GM18519 (cell line): ENCODE measurements around the gene TBX4.
A peak's percentile ranks its signal among the peaks of the same experiment; 100 is the strongest.

Experiments used
- ATAC-seq: cut with Tn5 transposase; IDR thresholded peaks from one replicate; pipeline ENCODE4 v1.9.1; 2021; ENCODE audit warnings: mild to moderate bottlenecking, moderate library complexity; ENCODE audit not compliant: unreplicated experiment, low FRiP score

Gene TBX4

DNA sequence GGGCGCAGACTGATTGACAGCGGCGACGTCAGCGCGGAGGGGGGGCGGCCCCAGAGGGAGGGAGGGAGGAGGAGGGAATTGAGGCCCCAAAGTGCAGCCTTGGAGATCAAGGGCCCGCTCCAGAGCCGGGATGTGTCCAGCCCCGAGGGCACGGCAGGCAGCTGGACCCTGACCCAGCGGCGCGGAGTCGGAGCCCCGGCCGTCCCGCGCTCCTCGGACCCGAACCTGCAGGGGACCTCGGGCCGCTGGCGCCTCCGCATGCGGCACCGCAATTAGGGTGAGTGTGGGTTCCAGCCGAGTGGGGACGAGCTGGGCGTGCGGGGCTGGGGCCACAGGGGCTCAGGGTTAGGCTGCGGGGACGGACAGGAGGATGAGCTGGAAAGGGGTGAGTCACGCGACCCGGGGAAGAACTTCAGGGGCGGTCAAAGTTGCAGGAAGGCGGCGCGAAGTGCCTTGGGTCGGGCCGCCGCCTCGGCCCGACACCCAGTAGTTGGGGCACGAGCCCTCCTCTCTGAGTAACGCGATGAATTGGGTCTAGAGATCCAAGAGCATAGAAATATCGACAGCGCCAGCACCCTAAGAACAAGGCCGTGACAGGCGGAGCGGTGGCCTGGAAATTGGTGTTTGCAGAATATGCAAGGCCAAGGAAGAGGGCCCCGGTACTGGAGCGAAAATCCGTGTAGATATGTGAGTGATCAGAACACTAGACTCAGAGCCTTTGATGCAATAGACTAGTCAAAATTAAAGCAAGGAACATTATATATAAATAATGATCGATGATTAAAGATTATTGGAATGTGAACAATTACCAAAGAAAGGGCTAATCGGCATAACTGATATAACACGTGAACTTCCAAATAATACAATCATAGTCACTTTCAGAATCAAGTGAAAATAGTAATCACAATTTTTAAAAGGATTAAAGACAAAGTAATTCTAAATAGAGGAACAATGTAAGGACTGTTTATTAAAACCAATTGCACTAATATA is at the start of gene TBX4:
TSS of gene TBX4 (plus strand) at position 122 of the 990 bp plus-strand sequence. CDS start 4,069 bp downstream, outside the sequence.
- ATAC-seq: no peak

DNA sequence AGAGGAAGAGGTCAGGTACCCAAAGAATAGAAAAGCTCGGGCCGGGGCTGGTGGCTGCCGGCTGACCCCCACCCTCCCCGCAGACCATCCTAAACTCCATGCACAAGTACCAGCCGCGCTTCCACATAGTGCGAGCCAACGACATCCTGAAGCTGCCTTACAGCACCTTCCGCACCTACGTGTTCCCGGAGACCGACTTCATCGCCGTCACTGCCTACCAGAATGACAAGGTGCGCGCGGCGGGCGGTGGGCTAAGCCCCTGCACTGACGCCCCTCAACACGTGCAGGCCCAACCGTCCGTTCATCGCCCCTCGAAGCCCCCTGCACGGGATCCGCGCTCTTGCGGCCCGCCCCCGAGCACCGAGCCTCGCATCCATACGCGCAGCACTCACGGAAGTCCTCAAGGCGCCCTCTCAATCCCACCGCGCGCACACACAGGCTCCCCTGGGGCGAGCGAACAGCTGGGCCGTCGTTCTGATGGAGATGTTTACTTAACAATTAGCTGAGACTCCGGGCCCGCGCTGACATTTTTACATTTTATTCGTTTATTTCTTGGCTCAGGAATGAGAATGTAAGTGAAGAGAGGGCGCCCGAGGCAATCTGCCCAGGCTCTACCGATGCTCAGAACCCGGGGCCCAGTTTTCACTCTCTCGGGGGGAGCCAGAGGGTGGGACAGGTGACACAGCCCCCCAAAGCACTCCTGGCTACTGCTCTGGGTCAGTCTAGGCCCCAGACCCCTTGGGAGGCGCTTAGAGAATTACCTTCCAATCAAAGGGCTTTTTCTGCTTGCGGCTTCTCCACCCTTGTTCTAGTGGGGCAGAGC is 49.0 kb upstream of the TBX4 start:
- ATAC-seq: no peak

DNA sequence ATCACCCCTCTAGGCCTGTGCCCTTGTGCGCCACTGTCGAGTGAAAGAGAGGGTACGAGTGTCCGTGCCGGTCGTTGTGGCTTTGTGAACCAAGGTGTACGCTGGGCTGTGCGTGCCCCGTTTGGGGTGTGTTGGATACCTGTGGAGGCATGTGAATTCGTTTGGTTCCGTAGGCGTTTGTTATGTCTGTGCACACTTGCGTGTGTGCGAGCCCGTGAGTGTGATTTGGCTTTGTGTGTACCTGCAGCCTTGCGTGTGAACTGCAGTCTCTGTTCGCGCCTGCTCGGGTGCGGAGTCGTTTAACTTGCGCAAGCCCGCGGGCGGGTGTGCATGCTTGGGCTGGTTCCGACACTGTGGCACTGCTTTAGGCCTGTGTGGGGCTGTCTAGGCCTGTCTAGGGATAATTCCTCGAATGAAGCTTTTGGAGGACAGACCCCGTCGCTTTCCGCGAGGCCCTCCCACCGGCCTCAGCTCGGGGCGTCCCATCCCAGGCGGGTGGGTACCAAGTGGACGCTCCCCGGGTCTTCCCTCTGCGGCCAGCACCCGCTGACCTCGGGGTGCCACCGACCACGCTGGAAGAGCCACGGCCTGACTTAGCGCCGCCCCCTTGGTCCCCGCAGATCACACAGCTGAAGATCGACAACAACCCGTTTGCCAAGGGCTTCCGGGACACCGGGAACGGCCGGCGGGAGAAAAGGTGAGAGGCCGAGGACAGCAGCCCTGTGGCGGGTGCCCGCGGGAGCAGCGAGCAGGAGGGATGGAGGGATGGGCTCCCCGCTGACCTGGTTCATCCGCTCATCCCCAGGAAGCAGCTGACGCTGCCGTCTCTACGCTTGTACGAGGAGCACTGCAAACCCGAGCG is 48.2 kb upstream of the TBX4 start:
- ATAC-seq: no peak

DNA sequence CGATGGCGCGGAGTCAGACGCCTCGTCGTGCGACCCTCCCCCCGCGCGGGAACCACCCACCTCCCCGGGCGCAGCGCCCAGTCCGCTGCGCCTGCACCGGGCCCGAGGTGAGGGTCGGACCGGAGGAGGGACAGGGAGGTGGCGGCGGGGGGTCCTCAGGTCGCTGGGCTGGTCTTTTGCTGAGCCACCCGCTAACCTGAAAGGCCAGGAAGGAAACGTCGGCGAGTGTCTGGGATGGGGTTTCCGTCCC is 47.6 kb upstream of the TBX4 start:
- no peak for ATAC-seq

DNA sequence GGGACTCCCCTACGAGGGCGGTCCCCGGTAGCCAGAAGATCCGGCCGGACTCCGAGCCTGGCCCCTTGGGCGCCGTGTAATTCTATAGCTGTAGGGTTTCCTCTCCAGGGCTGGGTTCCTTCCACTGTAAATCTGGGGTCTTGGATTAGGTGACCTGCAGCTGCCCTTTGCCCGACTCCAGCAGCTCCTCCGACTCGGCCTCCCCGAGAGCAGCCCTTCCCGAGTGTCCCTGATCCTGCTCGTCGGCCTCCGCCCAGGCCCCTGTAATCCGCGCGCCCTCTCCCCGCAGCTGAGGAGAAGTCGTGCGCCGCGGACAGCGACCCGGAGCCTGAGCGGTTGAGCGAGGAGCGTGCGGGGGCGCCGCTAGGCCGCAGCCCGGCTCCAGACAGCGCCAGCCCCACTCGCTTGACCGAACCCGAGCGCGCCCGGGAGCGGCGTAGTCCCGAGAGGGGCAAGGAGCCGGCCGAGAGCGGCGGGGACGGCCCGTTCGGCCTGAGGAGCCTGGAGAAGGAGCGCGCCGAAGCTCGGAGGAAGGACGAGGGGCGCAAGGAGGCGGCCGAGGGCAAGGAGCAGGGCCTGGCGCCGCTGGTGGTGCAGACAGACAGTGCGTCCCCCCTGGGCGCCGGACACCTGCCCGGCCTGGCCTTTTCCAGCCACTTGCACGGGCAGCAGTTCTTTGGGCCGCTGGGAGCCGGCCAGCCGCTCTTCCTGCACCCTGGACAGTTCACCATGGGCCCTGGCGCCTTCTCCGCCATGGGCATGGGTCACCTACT is 47.1 kb upstream of the TBX4 start:
- no peak for ATAC-seq

DNA sequence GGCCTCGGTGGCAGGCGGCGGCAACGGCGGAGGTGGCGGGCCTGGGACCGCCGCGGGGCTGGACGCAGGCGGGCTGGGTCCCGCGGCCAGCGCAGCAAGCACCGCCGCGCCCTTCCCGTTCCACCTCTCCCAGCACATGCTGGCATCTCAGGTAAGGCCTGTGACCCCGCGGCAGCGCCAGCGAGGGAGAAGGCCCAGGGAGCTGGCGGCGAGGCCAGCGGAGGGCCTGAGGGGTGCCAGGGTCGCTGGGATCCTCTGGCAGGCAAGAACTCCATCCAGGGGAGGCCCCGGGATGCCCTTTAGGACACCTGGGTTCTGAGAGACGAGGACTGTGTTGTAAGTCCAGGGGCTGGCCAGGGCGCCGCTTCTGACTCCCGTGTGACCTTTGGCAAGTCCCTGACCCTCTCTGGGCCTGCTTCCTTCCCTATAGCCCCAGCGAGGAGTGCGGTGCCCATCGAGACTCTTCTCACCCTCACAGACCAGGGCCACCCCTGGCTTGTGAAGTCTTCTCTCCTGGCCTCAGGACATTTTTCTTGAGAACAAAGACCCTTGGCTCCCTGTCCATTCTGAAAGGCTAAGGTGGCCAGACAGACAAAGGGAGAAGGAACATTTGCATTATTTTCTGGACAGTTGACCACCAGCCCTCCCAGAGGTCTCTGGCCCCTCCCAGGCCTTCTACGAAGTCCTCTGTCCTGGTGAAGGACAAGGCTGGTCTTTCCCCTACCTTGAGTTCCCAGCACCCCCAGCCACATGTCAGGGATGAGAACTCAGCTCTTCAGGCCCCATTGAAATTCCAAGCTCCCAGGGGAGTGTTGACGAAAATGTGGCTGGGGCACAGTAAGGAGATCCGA is 46.3 kb upstream of the TBX4 start:
- ATAC-seq: no peak

DNA sequence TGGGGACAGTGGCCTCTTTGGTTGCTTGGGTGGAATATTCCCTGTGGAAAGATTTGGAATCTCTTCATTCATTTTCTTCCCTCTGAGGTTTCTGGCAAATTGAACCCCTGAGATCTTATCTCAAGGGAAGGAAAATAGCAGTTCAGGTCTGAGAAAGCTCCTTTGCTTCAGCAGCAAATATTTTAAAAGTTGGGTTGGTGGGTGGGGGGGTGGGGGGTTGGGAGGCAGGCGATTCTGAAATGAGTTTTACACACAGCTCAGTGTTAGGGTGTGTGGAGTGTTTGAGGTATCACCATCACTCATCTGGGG is 45.7 kb upstream of the TBX4 start:
- ATAC-seq: no peak

DNA sequence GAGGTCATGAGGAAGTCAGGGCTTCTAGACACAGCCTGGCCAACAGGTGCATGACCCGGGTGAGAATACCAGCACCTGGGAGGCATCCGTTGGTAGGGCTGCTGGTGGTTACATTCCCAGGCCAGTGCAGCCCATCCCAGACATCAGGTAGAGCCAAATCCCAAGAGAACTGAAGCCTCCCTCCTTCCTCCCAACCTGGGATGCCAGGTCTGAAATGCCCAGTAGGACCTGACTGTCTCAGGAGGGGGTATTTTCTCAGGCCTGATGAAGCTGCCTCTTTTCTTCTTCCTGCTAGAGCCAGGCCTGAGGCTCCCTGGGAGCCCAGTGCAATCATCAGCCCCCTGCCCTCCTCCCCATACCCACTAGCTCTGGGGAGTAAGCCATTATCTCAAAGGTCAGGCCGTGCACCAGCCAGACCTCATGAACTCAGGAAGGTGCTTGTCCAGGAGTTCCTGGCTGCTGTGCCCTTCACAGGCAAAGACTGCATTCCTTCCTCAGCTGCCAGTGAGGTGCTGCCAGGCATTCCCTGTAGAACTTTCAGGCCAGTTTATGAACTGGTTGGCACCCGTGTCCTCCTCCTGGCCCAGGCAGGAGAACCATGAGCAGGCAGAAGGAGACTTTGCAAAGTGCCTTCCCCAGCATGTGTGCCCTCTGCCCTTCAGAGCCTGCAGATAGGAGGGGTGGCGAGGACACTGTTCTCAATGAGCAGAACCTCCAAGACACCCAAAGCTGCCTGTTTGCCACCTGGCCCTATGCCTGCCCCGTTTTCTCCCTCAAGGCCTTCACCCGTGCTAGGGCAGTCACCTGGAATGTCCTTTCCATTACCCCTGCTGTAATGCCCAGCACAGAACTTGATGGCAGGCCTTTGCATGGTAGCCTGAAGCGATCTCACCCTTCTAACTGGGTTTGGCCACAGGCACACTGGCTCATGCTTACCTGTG is 45.0 kb upstream of the TBX4 start:
- ATAC-seq: no peak

DNA sequence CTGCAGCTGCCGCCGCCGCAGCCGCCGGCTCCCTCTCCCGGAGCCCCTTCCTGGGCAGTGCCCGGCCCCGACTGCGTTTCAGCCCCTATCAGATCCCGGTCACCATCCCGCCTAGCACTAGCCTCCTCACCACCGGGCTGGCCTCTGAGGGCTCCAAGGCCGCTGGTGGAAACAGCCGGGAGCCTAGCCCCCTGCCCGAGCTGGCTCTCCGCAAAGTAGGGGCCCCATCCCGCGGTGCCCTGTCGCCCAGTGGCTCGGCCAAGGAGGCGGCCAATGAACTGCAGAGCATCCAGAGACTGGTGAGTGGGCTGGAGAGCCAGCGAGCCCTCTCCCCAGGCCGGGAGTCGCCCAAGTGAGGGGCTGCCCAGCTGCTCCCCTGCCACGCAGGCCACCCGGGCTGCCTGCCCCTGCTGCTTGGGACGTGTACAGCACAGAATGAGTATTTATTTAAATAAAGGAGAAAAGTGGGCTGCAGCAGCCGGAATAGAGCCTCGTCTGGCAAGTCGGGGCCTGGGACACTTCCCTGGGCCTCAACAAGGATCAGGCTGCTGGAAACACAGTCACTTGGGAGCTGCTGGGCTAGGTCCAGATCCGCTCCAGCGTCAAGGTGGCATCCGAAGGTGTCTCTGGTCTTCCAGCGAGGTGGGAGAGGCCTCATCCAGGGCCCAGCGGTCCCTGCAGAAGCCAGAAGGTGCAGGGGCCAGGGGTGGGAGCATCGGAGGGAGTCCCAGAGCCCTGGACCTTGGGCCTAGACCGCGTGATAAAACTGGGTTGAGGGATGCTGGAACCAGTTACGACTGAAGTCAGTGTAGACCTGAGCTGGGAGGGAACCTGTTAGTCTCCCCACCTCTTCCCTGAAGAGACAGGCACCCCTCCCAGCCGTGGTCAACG is 43.8 kb upstream of the TBX4 start:
- ATAC-seq: no peak

DNA sequence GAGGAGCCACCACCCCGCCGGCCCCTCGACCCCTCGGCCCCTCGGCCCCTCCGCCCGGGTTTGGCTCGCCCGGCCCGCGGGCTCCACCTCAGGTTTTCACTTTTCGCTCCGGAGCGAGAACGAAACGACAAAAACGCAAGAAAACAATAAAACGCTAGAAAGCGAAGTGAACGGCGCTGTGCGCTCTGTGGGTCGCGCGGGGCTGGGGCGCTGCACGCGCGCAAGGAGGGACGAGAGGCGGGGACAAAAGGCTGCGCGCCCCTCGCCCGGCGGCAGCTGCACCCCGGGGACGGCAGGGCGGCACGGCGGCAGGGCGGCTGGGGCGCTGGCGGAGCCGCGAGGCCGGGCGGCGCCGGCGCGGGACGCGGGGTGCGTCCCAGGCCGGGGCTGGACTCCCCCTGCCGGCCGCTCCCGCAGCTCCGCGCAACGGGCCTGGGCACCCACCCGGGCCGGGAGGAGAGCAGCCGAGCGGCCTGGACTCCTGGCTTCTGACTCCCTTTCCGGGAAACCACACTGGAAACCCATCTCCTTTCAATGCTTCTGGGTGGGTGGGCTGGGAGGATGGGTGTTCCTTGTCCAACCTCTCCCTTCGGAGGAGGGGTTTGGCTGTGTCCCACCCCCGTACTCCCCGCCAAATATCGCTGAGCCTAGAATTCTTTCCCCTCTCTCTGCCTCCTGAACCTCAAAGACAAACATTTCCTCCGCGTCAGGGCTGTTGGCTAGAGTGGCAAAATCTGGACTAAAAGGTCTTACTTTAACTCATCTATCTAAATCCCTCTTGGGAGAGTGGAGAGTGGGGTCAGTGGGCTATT is 42.7 kb upstream of the TBX4 start:
- ATAC-seq: no peak

DNA sequence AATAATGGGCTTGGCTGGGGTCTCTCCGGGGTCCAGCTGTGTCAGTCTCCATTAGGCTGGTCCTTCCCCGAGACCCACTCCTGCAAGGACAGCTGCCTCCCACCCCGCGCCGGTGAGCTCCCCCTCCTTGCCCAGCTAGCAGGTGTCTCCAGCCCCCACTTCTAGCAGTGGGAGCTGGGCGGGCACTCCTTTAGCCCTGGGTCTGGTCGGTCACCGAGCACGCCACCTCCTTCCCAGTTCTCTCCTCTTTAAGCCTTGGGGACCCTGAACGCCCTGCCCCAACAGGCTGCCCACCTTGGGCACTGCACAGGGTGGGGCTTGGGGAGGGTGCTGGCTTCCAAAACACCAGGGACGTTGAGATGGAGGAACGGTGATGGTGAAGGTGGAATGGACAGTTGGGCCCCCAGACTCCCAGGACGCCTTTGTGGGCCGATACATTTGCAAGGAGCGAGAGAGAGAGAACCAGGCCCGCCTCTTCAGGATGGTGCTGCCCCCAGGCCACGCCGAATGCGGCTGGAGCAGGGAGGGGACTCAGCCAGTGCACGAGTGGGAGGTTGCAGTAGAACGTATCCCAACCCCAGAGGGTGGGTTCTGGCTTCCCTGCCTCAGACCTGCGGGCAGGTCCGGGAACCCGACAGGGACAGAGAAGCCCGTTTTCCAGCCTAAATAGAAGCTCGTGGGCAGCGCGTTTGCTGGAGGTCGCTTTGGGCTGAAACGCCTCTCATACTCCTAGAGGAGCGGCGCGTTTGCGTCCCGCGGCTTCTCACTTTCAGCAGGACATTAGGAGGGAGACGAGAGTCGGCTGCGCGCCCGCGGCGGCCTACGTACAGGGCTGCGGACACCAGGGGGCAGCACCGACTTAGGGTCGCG is 41.8 kb upstream of the TBX4 start:
- ATAC-seq: no peak

DNA sequence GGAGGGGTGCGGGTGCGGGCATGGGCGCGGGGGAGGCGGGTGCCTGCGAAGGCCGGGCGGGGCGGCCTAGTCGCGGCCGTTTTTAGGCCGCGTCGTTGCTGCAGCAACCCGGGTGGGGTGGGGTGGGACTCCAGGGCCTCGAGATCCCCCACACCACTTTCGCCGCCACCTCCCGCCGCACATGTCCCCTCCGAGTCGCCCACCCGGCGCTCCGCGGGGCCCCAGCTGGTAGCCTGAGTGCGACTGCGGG is 41.3 kb upstream of the TBX4 start:
- ATAC-seq: no peak

DNA sequence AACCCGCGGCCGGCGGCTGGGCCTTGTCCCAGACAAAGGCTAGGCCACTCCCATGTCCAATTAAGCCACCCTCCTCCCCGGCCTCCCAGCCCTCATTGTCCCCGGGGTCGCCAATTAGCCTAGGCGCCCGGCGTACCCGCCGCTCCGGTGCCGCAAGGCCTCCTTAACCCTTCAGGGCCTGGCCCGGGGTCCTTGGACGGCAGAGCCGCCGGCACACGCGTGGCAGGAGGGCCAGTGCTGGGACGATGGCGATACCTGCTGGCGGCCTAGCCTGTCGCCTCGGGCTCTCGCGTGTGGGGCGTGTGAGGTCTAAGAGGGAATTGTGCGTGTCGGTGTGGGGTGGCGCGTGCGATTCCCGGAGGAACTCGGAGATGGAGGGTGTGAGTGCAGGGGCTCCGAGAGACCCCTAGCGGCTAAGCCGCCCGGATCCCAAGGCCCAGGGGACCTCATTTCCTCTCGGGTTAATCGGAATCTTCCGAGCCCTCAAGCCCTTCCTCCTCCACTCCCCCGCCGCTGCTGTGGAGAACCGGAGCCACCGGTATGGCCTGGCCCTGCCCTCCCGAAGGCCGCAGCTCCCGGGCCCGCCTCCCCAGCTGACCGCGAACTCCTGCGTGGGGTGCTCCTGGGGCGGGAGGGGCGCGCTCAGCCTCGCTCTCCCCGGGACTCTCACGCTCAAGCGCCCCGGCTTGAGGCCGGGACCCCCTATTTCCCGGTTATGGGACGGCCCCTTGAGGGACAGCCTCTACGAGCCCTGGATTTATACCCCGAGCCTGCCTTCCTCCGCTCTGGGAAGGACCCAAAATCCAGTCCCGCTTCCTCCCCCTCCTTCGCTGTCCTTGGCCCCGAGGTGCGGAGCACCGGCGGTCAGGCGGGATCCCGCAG is 40.7 kb upstream of the TBX4 start:
- ATAC-seq: no peak

DNA sequence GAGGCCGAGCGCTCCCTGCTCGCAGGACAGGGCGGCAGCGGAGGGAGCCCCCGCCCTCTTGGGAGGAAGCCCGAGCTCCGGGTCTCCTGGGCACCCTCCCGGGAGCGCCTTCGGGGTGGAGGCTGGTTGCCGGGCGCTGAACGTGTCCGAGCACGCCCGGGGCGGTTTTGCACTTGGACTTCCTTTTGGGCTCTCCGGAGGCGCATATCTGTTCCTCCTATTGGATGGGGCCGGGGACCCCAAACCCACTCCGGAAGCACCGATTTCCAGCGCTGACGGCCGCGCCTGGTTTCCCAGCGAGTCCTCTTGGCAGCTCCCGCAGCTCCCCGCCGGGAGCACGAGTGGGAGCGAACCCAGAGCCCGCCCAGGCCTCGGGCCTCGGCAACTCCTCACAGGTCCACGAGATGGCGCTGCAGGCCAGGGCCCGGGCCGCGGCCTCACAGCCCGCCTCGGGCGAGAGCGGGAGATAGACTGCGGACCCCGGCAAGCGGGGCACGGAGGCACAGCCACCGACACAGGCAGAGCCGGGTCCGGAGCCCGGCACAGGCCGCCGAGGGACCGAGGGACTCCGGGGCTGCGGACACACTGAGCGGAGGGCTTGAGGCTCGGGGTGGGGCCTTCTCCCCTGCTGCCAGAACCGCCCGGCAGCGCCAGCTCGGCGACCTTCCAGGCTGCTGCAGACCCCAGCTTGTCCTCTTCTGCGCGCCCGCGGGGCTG is 39.9 kb upstream of the TBX4 start:
- peak; percentile 62 for ATAC-seq
